Hematopoietic multipotent progenitor cell (in vitro differentiated cells): ENCODE results near the gene PARD3B. TPM values are rescaled to one million over a fixed set of nuclear protein-coding genes. Genes with fewer than 3 reads are reported as not detected.

Source experiments
- DNase-seq, 3 donors: peaks; one replicate each; pipeline ENCODE4 v3.0.0-alpha.2; 2011 to 2015; ENCODE audit warnings: low read depth in 2 of 3, low spot score in 2 of 3
- total RNA-seq: library from RNA; depleted of rRNA; stranded (reverse); fragments of >200 nt; gene quantifications from one replicate; pipeline ENCODE4 v1.2.3, GENCODE V29; 2012

The PARD3B gene
- total RNA-seq, 1 donor: 2.7 TPM

DNA sequence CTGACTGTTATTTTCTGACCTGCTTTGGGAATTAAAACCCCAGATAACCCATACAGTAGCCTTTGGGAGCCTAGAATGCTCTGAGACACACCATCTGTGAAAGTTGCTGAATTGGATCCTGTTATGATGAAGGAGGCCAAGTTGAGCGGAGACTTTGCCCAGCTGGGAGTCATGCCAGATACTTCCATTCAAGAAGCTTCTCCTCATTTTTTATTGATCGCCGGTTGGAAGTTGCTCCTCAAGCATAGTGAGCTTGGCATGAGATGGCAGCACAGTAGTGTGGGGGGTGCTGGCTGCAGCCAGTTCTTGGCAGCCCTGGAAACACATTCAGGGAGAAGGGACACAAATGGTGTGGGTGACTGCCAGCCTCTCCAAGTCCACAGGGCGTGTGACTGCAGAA, 866.3 kb downstream of the PARD3B start:
- no peak for DNase-seq

DNA sequence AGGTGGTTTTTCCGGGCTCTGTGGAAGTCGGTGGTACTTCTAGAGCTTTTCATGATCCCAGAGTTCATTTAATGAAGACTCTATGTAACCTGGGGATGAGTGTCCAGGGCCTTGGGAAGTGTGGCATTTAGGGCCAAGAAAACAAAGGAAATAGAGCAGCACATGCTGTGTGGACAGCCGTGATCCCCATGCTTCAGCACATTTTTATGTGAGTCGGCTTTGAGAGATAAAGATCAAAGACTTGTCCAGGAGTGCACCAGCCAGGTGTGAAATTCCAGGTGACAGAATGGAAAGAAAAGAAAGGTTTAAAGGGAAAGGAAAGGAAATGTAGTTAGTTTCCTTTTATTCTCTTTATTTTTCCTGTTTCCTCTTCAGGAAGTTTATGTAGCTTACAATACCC, 879.1 kb downstream of the PARD3B start:
- no peak for DNase-seq

DNA sequence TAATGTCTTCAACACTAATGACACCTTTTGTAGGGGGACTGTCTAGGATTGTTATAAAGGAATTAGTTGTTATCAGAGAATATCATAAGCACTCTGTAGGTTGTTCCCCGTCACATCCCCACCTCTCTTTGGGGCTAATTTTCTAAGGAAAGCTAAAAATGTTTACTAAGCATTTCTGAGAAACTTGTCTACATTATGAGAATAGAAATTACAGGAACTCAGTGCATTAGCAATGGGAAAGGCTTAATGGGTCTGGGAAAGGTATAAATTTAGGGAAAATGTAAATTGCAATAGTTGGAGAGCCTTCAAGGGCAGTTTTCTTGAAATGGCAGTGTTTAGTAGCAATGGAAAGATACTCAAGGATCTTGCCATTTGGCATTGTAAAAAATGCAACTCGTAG, 879.8 kb downstream of the PARD3B start:
- DNase-seq: no peak

DNA sequence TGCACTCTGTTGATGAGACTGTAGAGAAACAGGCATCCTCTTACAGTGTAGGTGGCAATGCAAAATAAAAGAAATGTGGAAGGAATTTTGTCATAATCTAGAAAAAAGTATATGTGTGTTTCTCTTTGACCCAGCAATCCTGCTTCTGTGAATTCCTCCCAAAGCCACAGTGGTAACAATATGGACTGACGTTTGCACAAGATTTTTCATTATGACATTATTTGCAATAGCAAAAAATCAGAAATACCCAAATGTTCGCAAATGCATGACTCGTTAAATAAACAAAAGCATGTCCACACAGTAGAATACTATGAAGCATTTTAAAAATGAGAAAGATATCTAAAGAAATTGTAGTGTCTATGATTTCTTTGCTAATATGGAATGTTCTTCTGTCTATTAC, 881.8 kb downstream of the PARD3B start:
- DNase-seq: no peak

DNA sequence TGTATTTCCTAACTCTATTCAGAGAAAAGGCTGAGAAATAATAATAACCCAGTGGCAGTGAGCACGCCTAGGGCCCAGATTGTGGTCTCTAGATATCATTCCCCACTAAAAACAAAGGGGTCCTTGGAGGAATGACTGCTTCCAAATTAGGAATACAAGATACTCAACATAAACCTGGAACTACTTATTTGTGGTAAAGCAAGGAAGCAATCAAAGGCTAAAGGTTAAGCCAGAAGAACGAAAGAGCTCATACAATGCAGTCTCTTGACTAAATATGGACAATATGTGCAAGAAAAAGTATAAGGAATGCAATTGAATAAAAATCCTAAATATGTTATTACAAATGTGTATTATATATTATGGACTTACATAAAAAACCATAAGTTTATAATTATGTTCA, 883.5 kb downstream of the PARD3B start:
- no peak for DNase-seq

DNA sequence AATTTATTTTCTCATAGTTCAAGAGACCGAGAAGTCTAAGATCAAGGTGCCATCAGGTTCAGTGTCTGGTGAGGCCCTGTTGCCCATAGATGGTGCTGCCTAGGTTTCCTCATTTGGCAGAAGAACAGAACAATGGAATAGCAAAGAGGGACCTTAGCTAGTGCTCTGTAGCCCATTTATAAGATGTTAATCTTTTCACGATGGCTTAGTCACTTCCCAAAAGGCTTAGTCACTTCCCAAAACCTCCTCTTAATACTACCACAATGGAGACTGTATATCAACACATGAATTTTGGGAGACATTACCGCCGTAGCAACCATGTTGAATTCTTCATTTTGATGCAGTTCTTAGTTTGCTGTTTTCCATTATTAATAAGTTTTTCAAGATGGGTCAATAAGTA, 890.7 kb downstream of the PARD3B start:
- no peak for DNase-seq

DNA sequence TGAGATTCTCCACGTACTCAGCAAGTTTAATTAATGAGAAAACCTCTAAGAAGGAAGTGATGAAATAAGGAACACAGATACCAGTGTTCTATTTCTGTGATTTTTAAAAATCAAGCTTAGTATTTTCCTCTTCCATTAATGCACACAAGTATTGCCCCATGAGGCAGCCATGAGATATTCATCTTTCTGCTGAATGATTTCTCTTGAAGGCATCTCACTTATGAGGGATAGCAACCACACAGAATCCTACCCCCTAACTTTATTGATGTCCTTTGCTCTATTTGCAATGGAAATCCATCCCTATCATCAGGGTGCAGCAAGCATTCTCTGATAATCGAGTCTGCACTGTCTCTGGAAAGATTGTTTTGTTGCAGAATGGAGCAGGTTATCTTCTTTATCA, 893.0 kb downstream of the PARD3B start:
- DNase-seq: no peak

DNA sequence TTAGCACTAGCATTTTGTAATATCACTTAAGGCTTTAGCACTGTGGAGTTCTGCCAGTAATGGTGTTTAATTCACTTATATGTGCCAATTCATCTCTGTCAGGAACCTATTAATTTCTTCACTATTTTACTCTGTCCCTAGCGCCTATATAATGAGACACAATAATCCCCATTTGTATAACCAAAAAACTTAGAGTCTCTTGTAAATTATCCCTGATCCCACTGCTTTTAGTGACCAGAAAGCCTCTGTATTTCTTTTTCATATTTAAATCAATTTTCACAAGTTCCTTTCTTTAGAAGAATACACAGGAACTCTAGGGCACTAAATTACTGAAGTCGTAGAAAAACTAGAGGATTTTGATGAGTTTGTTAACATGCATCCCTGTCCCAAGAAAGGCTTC, 894.3 kb downstream of the PARD3B start:
- DNase-seq: no peak

DNA sequence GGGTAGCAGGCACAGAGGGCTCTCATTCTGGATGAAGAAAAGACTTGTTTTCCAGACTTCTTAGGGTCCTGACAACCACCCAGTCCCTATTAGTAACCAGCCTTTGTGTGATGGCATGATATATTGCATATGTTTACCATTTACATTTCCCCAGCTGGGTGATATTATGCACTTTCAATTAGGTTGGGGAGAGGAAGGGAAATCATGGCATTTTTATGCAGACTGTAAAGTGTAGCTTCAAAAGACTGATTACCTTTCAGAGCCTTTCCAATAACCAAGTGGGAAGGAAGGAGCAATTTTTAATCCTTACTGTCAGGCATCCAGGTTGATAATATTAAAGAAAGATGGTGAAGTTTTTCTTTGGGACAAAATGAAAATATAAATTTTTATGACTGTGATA, 896.2 kb downstream of the PARD3B start:
- DNase-seq: no peak

DNA sequence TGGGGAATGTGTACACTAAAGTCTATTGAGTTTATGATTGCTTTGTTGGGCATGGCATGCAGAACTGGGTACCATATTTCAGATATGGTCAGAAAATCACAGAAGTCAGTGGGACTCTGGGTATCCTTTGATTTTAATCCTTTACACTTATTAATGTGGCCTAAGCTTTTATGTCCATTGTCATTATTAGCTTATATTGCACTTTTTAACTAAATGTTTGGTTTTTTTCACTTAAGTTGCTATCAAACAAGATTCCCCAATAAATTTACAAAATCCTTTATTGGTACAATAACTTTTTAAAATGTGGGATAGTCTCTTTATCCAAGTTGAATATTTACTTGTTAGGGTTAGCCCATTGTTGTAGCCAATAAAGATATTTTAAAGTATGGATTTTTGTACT, 902.9 kb downstream of the PARD3B start:
- no peak for DNase-seq

DNA sequence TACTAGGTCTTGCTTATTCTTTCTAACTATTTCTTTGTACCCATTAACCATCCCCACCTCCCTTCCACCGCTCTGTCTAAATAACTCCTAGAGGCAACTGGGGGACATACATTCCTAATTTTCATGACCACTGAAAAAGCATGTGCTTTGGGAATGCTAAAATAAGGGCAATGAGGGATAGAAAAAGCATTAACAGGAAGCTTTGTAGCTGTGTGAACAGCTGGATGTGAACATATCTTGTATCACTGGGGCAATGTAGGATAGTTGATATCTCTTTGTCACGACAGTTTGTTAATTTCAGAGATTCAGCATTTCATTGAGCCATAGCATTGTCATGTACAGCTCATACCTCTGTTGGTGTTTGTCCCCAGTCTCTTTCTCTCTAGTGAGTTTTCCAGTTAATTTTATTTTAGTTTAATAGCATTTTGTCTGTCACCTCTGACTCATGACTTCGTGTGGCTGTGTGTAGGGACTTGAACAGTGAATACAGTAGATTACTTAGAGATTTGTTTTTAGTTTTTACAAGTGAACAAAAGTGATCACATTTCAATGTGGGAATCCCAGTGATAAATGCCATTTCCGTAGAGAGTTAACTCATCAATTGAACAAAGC, 906.7 kb downstream of the PARD3B start:
- DNase-seq: no peak

DNA sequence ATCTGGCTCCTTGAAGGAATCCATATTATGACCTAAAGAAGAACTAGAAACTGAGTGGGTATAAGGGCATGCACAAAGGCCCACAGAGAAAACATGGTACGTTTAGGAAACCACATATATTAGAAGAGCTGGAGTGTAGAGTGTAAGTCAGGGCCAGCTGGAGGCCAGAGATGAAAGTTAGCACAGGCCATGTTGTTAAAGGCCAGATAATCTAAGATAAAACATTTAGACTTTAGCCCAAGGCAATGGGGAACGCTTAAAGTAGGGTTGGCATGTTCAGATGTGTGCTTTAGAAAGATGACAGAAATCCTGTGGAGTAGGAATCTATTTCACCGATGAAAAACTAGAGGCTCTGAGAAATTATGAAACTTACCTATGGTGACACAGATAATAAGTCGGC, 907.9 kb downstream of the PARD3B start:
- DNase-seq: no peak

DNA sequence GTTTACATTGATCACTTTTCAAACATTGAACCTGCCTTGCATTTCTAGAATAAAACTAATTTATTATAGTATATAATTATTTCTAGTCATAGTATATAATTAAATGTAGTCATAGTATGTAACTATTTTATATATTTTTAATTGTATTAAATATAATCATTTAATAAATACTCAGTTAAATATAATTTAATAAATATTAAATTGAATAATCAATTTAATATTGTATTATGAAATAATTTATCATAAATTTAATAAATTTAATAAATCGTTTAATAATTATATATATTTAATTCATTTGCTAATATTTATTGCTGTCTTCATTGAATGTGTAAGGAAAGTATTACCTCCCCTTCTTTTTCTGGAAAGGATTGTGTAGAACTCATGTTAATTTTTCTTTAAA, 911.4 kb downstream of the PARD3B start:
- no peak for DNase-seq

DNA sequence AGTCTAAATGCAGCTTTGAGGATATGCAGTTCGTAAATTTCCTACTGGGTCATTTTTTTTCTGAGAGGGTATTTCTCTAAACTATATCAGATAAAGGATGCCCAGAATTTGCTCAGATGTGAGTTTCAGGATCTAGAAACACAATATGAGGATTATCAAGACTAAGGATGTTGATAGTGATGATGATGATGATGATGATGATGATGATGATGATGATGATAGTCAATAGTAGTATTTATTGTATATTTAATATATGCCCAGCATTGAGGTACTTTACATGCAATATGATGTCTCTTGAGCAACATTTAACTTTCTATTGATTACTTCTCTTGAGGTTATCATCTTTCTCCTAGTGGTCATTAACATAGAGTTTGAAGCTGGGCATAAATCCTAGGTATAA, 914.9 kb downstream of the PARD3B start:
- DNase-seq: no peak

DNA sequence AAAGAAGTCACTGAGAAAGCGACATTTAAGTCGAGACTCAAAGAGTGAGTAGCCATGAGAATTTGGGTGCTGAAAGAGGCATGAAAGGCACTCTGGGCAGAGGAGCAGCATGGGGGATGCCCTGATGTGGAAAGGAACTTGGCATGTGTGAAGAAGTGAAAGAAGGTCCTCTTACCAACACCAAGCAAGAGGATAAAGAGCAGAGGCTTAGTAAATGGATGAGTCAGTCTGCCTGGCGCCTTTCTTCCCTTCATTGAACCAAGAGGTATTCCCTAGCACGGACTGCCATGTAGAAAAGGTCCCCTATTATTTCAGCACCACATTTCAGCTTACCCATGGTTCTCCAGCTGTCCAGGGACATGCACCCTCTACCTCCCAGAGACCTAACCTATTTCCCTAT, 915.9 kb downstream of the PARD3B start:
- DNase-seq: no peak

DNA sequence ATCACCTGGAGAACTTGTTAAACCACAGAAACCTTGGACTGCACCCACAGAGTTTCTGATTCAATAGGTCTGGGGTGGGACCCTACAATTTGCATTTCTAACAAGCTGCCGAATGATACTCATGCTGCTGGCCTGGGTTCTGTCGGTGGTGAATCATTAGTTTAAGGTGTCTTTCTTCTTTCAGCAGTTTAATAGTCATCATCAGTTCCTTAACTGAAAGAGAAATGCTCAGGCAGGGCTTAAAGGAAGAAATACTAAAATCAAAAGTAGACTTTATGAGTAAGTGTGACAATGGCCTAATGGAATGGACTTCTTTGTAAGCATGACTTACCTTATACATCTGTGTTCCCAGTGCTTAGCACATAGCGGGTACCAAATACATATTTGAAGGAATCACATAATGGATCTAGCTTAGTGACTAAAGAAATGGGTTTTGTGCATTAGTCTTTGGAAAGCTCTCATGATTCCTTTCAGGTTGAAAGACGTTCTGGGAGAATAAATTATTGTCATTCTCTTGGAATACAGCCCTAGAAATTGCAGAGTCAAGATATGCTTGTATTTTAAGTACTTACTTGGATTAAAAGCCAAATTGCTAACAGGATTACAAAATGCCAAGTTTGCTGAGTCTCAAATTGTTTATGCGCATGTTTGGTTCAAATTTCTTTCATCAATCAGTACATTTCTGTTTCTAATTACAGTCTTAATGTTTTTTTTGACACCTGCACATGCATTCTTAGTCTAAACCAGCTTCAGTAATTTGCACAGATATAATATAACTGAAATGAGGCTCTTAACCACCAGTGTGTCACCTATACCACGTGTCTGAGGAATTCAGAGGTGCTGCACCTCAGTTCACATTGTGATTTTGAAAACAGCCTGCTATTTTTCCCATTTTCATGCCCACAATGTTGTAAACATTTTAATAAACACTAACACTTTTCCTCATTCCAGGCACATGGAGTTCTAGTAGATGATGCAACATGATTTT, 916.7 kb downstream of the PARD3B start:
- no peak for DNase-seq

DNA sequence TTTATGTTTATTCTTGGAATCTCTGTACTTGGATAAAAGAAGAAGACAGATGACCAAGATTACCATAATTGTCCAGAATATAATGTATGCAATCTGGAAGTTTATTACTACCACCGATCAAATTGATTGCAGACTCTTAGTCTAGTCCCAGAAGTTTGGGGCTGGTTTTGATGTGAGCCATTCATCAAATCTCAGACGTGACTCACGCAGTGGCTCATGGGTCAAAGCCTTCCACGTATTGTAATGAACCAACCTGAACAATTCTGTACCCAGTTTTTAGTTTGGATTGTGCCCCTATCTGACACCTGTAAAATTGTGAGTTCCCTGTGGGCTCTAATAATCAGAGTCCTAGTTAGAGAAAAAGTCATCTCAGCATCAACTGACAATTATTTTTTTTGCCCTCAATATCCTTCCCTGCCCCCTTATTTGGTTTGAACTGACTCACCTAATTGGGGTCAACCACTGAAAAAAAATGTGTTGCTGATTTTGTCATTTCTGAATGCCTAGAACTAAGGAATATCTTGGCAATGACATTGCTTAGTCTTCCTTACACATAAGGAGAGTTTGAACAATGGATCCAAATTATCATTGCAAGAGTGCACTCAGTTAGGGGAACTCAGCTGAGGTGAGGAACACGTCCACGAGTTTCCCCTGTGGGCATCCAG, 917.5 kb downstream of the PARD3B start:
- no peak for DNase-seq

DNA sequence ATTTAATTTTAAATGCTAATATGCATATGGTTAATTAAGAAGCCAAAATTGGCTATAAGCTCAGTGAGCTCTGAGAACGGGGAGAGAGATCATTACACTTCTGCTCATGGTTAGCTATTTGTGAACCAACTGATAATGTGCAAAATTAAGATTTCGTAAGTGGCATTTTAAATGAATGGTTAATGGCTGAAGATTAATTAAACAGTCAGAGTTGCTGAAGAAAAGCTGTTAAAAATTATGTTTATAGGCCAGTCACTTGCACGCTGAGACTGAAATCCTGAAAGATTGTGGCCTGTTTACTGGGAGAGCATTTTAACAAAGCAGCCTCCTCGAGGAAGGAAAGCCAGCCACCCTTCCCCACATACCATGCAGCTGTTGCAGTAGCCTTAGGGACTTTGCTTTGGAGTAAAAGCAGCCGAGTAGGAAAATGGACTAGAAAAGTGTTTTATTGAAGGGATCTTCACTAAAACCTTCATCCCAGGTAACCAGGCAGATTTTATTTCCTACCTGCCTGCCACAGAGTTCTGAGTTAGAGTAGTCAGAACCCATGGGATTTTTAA, 918.3 kb downstream of the PARD3B start:
- no peak for DNase-seq

DNA sequence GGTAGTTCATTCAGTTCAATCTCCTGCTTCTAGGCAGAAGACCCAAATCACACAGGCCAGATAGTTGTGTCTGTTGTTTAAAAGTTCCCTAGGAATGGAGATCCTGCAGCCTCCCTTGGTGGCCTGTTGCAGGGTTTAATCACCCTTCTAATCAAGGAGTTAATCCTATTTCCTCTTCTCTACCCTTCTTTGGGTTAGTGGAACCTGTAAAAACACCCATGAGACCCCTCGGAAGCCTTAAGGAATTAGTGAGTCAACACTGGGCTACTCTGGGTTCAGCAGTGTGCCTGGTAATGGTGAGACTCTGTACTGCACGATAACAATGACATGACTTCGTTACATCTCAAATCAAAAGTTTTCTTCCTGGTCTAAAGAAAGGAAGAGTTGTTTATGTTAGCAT, 919.4 kb downstream of the PARD3B start:
- no peak for DNase-seq

DNA sequence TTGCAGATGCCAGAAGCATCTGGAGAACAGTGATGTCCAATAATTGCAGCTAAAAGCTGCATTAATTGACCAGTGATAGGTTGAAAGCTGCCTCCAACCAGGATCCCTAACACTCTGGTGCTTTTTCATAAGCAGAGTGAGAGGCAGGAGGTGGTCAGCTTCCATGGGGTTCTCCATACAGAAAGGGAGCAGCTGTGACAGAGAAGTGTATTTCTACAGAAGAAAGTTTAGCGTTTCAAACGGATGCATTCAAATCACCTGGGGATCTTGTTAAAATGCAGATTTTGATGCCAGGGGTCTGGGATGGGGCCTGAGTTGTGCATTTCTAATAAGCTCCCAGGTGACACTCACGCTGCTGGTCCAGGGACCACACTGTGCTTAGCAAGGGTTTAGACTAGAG, 920.5 kb downstream of the PARD3B start:
- DNase-seq: no peak

DNA sequence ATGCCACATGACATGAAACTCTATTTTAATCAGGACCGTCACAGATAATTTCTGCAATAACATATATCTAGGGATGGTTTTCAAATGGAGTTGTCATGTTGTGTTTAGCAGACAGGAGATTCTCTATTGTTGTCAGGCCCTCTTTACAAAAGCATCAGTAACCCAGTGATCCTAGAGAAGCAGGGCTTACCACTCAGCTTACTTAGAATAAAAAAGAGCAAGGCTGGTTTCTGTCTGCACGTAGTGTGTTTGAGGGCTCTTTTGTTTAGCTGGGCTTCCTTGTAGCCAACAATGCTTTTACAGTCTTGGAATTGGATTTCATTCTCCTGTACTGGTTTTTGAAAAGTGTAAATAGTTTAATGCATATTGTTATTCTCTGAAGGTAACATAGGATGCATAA, 926.5 kb downstream of the PARD3B start:
- DNase-seq: no peak
